ENCODE results near the gene SORBS1.

The SORBS1 gene

DNA sequence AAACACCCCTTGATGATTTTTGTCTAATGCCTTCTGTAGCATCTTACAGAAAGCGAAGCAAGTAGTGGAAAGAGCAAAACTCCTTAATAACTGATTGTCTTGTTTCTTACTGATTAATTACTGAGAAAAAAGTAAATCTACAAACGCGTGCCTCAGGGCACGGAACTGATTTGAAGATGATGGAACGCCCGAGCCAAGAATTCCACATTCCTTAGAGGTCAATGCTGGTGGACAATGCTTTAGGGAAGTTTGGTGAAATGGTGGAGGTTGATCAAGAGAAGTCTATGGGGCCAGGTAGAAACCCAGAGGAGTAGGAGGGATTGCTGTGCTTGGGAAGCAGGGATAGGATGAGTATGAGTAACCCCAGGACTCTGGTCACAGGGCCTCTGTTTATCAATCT lies 5.0 kb upstream of the SORBS1 start:
- peak overlapping the region; percentile 76 for H3K27ac ChIP-seq (ENCODE audit: low read length)
- H3K4me1 ChIP-seq (ENCODE audit: control insufficient read depth, insufficient read depth, low read length): peaks cover 40% of the 10 kb centered on the region
- no peaks in the 10 kb centered on the region for H3K36me3 ChIP-seq (ENCODE audit: control insufficient read depth in 2 of 2, insufficient read depth in 2 of 2, low read length in 2 of 2)
- H3K4me3 ChIP-seq (ENCODE audit: low read length in 2 of 2): no peak overlapping the region
- H3K9me3 ChIP-seq (ENCODE audit: control insufficient read depth in 2 of 2, low read length in 2 of 2): no peaks in the 10 kb centered on the region
- no peak overlapping the region for H3K9ac ChIP-seq (ENCODE audit: low read length in 2 of 2)
- H3K27me3 ChIP-seq (ENCODE audit: control insufficient read depth in 1 of 2, insufficient read depth in 2 of 2, low read length in 2 of 2): no peaks in the 10 kb centered on the region

DNA sequence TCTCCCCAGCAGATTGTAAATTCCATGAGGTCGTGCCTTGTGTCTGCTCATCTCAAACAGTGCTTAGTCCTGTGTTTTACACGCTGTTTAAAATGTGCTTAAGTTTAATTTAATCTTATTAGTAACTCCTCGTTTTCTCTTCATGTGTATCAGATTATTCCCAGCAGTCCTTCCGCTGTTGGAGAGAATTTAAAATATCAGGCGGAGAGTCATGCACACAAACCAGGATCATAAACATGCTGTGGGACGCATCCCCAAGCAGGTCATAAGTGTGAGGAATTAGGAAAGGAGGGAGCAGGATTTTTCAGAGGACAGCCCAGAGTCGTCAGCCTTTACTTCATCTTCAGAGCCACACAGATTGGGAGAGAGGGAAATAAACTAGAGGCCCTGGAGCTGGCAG lies 4.2 kb upstream of the SORBS1 start:
- no peaks in the 10 kb centered on the region for H3K9me3 ChIP-seq (ENCODE audit: control insufficient read depth in 2 of 2, low read length in 2 of 2)
- peak overlapping the region; percentile 76 for H3K27ac ChIP-seq (ENCODE audit: low read length)
- no peaks in the 10 kb centered on the region for H3K27me3 ChIP-seq (ENCODE audit: control insufficient read depth in 1 of 2, insufficient read depth in 2 of 2, low read length in 2 of 2)
- H3K36me3 ChIP-seq (ENCODE audit: control insufficient read depth in 2 of 2, insufficient read depth in 2 of 2, low read length in 2 of 2): peaks cover 0 to under 1% of the 10 kb centered on the region in 2 donors
- peak overlapping the region in 1 of 2 donors; percentile 8 for H3K4me3 ChIP-seq (ENCODE audit: low read length in 2 of 2)
- peak overlapping the region; percentile 15 to 55 for H3K9ac ChIP-seq (ENCODE audit: low read length in 2 of 2)
- peaks cover 40% of the 10 kb centered on the region for H3K4me1 ChIP-seq (ENCODE audit: control insufficient read depth, insufficient read depth, low read length)

DNA sequence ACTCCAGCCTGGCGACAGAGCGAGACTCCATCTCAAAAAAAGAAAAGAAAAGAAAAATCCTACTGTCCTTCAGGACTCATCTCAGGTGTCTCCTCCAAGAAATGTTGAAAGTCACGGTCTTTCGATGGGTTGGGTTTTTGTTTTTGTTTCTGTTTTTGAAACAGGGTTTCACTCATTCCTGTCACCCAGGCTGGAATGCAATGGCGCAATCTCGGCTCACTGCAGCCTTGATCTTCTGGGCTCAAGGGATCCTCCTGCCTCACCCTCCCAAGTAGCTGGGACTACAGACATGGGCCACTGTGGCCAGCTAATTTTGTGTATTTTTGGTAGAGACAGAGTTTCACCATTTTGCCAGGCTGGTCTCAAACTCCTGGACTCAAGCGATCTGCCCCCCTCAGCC lies 3.1 kb upstream of the SORBS1 start:
- no peaks in the 10 kb centered on the region for H3K9me3 ChIP-seq (ENCODE audit: control insufficient read depth in 2 of 2, low read length in 2 of 2)
- peaks cover under 1 to 5% of the 10 kb centered on the region in 2 donors for H3K36me3 ChIP-seq (ENCODE audit: control insufficient read depth in 2 of 2, insufficient read depth in 2 of 2, low read length in 2 of 2)
- no peak overlapping the region for H3K4me3 ChIP-seq (ENCODE audit: low read length in 2 of 2)
- H3K4me1 ChIP-seq (ENCODE audit: control insufficient read depth, insufficient read depth, low read length): peaks cover 40% of the 10 kb centered on the region
- peak overlapping the region; percentile 76 for H3K27ac ChIP-seq (ENCODE audit: low read length)
- no peaks in the 10 kb centered on the region for H3K27me3 ChIP-seq (ENCODE audit: control insufficient read depth in 1 of 2, insufficient read depth in 2 of 2, low read length in 2 of 2)
- no peak overlapping the region for H3K9ac ChIP-seq (ENCODE audit: low read length in 2 of 2)

DNA sequence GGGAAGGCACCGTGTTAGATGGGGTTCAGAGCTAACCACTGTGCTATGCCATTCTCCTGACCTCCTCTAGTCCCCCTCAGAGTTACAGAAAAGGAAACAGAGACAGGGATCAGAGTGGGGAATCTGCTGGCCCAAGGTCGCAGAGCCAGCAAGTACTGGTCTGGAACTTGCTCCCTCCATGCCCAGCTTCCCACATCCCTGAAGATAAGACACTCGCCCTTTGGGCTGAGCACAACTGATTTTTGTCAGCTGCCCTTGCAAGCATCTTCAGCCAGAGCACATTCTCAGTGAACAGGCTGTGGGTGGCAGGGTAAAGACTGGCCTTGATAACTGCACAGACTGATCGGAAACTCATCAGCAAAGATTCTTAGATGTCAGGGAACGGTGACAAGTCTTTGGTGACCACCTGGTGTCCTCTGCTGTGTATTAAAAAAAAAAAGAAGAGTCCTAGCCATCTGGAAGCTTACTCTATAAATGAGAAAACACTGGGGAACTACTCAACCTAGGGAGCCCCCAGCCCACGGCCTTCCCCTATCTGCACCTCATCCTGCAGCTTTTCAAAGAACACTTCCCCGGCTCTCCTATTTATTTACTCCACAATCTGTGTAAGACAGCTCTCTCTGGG lies 1.3 kb upstream of the SORBS1 start:
- Histone ChIP-seq H3K27ac (ENCODE audit: low read length) (peak overlapping the region; percentile 67), H3K36me3 (ENCODE audit: control insufficient read depth in 2 of 2, insufficient read depth in 2 of 2, low read length in 2 of 2) (peaks cover 3 to 7% of the 10 kb centered on the region in 2 donors), H3K9ac (ENCODE audit: low read length in 2 of 2) (peak overlapping the region; percentile 6 to 22), H3K4me1 (ENCODE audit: control insufficient read depth, insufficient read depth, low read length) (peaks cover 31% of the 10 kb centered on the region), H3K4me3 (ENCODE audit: low read length in 2 of 2) (no peak overlapping the region), H3K27me3 (ENCODE audit: control insufficient read depth in 1 of 2, insufficient read depth in 2 of 2, low read length in 2 of 2) (no peaks in the 10 kb centered on the region), H3K9me3 (ENCODE audit: control insufficient read depth in 2 of 2, low read length in 2 of 2) (no peaks in the 10 kb centered on the region)

DNA sequence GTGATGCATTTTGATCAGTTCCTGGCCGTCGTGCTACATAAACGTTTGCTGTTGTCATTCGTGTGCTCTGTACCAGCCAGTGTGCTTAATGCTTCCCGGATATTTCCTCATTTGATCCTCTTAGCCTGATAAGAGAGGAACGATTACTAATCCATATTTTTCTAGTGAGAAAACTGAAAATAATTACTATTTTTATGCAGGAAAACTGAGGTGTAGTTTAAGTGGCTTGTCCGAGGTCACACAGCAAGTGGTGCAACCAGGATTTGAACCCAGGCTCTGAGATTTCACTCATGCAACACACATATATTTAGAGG lies 650 bp upstream of the SORBS1 start:
- Histone ChIP-seq H3K27ac (ENCODE audit: low read length) (peak overlapping the region; percentile 67), H3K27me3 (ENCODE audit: control insufficient read depth in 1 of 2, insufficient read depth in 2 of 2, low read length in 2 of 2) (no peaks in the 10 kb centered on the region)

GRCh38 chr10:95560278-95561176 lies 644 bp downstream of the SORBS1 start:
- Histone ChIP-seq H3K4me3 (ENCODE audit: low read length in 2 of 2) (peak overlapping the region; percentile 79 to 99), H3K4me1 (ENCODE audit: control insufficient read depth, insufficient read depth, low read length) (peaks cover 30% of the 10 kb centered on the region), H3K9me3 (ENCODE audit: control insufficient read depth in 2 of 2, low read length in 2 of 2) (no peaks in the 10 kb centered on the region), H3K27ac (ENCODE audit: low read length) (peak overlapping the region; percentile 97), H3K36me3 (ENCODE audit: control insufficient read depth in 2 of 2, insufficient read depth in 2 of 2, low read length in 2 of 2) (peaks cover 3 to 9% of the 10 kb centered on the region in 2 donors), H3K9ac (ENCODE audit: low read length in 2 of 2) (peak overlapping the region; percentile 99), H3K27me3 (ENCODE audit: control insufficient read depth in 1 of 2, insufficient read depth in 2 of 2, low read length in 2 of 2) (no peaks in the 10 kb centered on the region)

More for the DNA sequence above, 650 bp upstream of the SORBS1 start:
- Histone ChIP-seq H3K36me3 (ENCODE audit: control insufficient read depth in 2 of 2, insufficient read depth in 2 of 2, low read length in 2 of 2) (peaks cover 3 to 9% of the 10 kb centered on the region in 2 donors), H3K4me3 (ENCODE audit: low read length in 2 of 2) (peak overlapping the region; percentile 58 to 99), H3K9ac (ENCODE audit: low read length in 2 of 2) (peak overlapping the region; percentile 64 to 75), H3K4me1 (ENCODE audit: control insufficient read depth, insufficient read depth, low read length) (peaks cover 35% of the 10 kb centered on the region), H3K9me3 (ENCODE audit: control insufficient read depth in 2 of 2, low read length in 2 of 2) (no peaks in the 10 kb centered on the region)

GRCh38 chr10:95559896-95560277 lies 1.3 kb downstream of the SORBS1 start:
- peak overlapping the region; percentile 79 to 99 for H3K4me3 ChIP-seq (ENCODE audit: low read length in 2 of 2)
- peak overlapping the region; percentile 97 for H3K27ac ChIP-seq (ENCODE audit: low read length)
- H3K9ac ChIP-seq (ENCODE audit: low read length in 2 of 2): peak overlapping the region; percentile 99
- H3K9me3 ChIP-seq (ENCODE audit: control insufficient read depth in 2 of 2, low read length in 2 of 2): no peaks in the 10 kb centered on the region
- no peaks in the 10 kb centered on the region for H3K27me3 ChIP-seq (ENCODE audit: control insufficient read depth in 1 of 2, insufficient read depth in 2 of 2, low read length in 2 of 2)
- H3K4me1 ChIP-seq (ENCODE audit: control insufficient read depth, insufficient read depth, low read length): peaks cover 30% of the 10 kb centered on the region
- H3K36me3 ChIP-seq (ENCODE audit: control insufficient read depth in 2 of 2, insufficient read depth in 2 of 2, low read length in 2 of 2): peaks cover 3 to 11% of the 10 kb centered on the region in 2 donors

DNA sequence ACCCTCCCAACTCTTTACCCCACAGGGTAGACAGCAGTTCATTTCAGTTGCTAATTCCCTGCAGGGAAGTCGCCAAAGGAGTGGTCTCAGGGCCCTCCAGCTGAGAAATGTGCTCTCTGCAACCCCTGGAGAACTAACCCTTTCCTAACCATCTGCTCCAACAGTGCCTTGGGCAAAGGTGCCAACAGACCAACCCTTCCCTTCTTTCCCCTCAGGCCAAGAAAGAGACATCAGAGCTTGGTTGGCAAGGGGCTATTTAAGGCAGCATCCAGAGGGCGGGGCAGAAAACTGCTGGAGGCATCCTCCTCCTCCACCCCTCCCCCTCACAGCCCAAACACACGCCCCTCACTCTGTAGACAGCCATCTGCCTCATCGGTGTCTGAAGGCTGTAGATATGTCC lies 1.7 kb downstream of the SORBS1 start:
- Histone ChIP-seq H3K9me3 (ENCODE audit: control insufficient read depth in 2 of 2, low read length in 2 of 2) (no peaks in the 10 kb centered on the region), H3K4me3 (ENCODE audit: low read length in 2 of 2) (peak overlapping the region; percentile 79 to 99), H3K36me3 (ENCODE audit: control insufficient read depth in 2 of 2, insufficient read depth in 2 of 2, low read length in 2 of 2) (peaks cover 3 to 11% of the 10 kb centered on the region in 2 donors), H3K27me3 (ENCODE audit: control insufficient read depth in 1 of 2, insufficient read depth in 2 of 2, low read length in 2 of 2) (no peaks in the 10 kb centered on the region), H3K4me1 (ENCODE audit: control insufficient read depth, insufficient read depth, low read length) (peaks cover 29% of the 10 kb centered on the region), H3K9ac (ENCODE audit: low read length in 2 of 2) (peak overlapping the region; percentile 99), H3K27ac (ENCODE audit: low read length) (peak overlapping the region; percentile 97)

GRCh38 chr10:95558593-95559320 lies 2.4 kb downstream of the SORBS1 start:
- Histone ChIP-seq H3K27ac (ENCODE audit: low read length) (peak overlapping the region; percentile 97), H3K4me1 (ENCODE audit: control insufficient read depth, insufficient read depth, low read length) (peaks cover 29% of the 10 kb centered on the region), H3K9me3 (ENCODE audit: control insufficient read depth in 2 of 2, low read length in 2 of 2) (no peaks in the 10 kb centered on the region), H3K36me3 (ENCODE audit: control insufficient read depth in 2 of 2, insufficient read depth in 2 of 2, low read length in 2 of 2) (peaks cover 3 to 11% of the 10 kb centered on the region in 2 donors), H3K9ac (ENCODE audit: low read length in 2 of 2) (peak overlapping the region; percentile 99), H3K4me3 (ENCODE audit: low read length in 2 of 2) (peak overlapping the region; percentile 79 to 99), H3K27me3 (ENCODE audit: control insufficient read depth in 1 of 2, insufficient read depth in 2 of 2, low read length in 2 of 2) (no peaks in the 10 kb centered on the region)

GRCh38 chr10:95556994-95557767 lies 4.0 kb downstream of the SORBS1 start:
- Histone ChIP-seq H3K27ac (ENCODE audit: low read length) (peak overlapping the region; percentile 97), H3K4me1 (ENCODE audit: control insufficient read depth, insufficient read depth, low read length) (peaks cover 26% of the 10 kb centered on the region), H3K4me3 (ENCODE audit: low read length in 2 of 2) (peak overlapping the region; percentile 79 to 99), H3K9me3 (ENCODE audit: control insufficient read depth in 2 of 2, low read length in 2 of 2) (peaks cover 0 to 2% of the 10 kb centered on the region in 2 donors), H3K27me3 (ENCODE audit: control insufficient read depth in 1 of 2, insufficient read depth in 2 of 2, low read length in 2 of 2) (no peaks in the 10 kb centered on the region), H3K36me3 (ENCODE audit: control insufficient read depth in 2 of 2, insufficient read depth in 2 of 2, low read length in 2 of 2) (peaks cover 3 to 11% of the 10 kb centered on the region in 2 donors), H3K9ac (ENCODE audit: low read length in 2 of 2) (peak overlapping the region; percentile 99)

Measured in stomach smooth muscle (tissue), 2 donors.